Stimulated activated CD4-positive, alpha-beta T cell treated with anti-CD3 and anti-CD28 coated beads, Interleukin-4, amount 100 ng/mL, for 48 hours (primary cell): ENCODE data around the gene ATP4A.

Experiments used
- DNase-seq, 2 donors: peaks; one replicate each; pipeline ENCODE4 v3.0.0-alpha.2; 2020; ENCODE audit warnings: low read depth in 2 of 2

ATP4A gene

DNA sequence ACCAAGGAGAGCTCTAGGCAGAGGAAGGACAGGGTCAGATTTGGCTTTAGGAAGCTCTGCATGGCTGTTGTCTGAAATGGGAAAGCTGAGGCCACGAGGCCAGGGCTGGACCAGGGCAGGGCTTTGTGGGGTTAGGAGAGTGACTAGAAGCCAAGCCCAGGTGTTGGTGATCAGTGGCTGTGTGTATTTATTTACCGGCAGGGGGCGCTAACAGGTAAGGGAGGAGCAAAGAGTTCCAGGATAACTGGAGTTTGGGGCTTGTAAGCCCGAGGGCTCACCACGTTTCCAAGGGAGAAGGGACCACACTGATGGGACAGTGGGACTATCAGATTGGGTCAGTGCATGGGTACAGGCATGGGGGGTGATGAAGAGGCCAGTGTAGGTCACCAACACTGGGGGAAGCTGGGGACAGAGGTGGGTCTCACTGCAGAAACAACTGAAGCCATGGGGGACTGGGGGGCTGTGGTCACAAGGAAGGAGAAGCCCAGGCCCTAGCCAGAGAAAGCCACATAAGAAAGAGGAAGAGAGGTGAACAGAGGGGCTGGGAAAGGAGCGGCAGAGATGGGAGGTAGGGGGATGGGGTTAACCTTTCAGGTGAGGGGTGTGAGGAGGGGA lies 14.2 kb downstream of the ATP4A start:
- peak; percentile 29 to 45 for DNase-seq

DNA sequence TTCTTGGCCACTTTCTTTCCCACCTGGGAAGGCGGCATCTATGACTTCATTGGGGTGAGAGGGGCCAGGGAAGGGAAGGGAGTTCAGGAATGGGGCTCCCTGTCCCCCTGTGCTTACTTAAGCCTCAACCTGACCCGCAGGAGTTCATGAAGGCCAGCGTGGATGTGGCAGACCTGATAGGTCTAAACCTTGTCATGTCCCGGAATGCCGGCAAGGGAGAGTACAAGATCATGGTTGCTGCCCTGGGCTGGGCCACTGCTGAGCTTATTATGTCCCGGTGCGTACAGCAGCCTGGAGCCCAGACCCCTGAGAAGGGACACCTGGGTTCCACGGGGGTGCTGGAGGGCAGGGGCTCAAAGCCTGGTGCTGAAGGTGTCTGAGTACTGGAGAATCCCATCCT lies 16.9 kb downstream of the ATP4A start:
- DNase-seq, result no peak

DNA sequence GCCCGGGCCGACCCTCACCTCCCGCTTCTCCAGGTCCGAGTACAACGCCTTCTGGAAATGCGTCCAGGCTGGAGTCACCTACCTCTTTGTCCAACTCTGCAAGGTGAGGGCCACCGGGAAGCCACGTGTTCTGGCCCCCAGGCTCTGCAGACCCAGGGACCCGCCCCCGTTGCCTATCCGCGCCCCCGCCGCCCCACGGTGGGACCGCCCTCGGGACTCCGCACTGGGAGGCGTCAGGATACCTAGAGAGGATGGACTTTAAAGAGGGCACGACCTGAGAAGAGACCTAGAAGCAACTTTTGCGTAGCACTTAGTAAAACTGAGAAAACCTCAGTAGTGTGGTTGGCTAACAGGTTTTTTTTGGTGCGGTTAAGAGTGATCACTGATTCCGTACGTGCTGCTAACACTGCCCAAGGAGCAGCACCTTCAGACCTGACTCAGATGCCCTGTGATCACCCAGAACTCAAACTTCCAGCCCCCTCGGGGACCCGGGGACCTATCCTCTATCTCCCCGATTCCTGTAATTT lies 17.5 kb downstream of the ATP4A start:
- peak; percentile 52 to 65 for DNase-seq

DNA sequence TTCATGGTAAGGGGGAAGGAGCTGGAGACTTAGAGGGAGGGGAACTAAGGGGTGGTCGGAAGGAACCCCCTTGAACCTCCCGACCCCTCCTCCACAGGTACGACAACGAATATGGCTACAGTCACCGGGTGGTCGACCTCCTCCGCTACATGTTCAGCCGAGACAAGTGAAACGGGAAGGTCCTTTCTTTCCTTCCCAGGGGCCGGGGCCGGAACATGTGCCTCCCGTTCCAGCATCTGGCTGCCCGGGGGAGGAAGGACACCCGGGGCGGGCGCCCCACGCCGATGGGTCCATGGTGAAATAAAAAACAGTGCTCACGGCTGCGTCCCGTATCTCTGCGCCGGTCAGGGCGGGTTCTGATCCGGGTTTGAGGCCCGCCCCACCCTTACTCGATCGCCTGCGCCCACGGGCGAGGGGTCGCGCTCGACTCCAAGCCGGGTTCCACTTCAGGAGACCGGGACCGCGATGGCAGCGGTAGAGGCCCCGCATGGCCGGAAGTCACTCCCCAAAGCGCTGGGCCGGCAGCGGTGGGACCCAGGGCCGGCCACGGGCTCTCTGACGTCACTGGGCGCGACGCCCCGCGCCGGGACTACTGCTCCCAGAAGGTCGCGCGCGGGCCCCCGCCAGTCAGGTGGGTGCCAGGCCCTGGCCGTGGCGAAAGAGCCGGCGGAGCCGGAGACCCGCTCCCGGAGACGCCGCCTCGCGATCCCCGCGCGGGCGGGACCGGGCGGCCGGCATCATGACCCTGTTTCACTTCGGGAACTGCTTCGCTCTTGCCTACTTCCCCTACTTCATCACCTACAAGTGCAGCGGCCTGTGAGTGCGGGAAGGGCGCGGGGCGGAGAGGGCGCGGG lies 18.2 kb downstream of the ATP4A start, which contains the start of gene TMEM147:
Gene TMEM147 (plus strand): TSS at position 626 of the 854 bp plus-strand sequence. CDS start 114 bp downstream, at position 740.
- peak; percentile 81 to 85 for DNase-seq

DNA sequence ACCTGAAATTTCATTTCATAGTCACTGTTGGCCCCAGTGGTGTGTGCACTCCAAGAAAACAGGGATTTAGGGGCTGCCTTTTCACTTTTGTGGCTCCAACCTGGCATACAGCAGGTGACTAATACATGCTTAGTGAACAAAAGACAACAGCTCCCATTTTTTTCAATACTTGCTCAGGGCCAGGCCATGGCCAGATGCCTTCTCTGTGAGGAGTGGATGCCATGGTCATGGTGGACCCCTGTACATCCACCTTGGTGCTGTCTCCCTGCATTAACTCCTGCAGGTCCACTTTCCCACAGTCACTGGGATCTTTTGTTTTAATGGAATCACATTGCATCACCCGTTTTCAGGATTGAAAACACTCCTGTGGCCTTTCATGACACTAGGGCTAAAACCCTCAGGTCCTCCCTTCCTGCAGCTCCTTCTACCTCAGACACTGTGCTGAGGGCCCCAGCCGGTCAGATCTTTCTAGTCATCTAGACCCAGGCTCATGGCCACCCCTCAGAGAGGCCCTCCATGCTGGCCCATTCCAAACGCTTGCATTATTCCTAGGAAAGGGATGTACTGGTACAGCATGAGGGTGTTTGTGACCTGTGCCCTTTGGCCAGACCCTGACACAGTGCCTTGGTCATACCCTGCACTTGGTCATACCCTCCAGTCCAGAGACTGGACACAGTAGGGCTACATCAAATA lies 19.2 kb downstream of the ATP4A start:
- DNase-seq, result no peak

DNA sequence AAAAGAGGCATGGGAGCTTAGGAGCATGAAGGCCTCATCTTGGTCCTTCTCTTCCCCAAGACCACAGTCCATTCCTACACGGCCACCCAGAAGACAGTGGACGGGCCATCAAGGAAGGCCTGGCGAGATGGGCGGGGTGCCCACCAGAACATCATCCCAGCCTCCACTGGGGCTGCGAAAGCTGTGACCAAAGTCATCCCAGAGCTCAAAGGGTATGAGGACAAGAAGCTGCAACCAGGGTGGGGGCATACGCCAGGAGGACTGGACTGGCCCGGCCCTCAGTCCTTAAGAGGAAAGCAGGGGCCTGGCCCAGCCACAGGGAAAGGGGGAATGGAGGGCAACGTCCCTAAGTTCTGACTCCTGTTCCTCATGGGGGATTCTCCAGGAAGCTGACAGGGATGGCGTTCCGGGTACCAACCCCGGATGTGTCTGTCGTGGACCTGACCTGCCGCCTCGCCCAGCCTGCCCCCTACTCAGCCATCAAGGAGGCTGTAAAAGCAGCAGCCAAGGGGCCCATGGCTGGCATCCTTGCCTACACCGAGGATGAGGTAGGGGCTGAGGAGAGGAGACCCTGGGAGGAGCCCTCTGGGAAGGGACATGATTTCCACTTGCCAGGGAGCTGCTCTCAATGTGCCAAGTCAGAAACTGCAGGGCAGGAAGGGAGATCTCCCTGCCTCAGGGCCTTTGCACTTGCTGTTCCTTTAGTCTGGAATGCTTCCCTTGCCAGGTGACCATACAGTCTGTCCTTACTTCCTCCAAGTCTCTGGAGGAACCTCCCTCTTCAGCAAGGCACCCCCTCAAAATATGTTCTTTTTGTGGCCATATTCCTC lies 20.0 kb downstream of the ATP4A start:
- DNase-seq, result no peak

DNA sequence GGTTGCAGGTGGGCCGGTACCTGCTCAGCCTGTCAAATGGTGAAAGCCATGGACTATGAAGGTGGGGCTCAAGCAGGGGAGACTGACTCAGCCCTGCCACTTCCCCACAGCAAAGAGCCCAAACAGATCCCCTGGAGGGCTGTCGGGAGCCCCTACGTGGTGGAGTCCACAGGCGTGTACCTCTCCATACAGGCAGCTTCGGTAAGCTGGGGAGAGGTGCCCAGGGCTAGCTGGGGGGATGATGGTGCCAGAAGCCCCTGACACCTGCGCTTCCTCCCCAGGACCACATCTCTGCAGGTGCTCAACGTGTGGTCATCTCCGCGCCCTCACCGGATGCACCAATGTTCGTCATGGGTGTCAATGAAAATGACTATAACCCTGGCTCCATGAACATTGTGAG lies 21.2 kb downstream of the ATP4A start:
- no peak for DNase-seq

DNA sequence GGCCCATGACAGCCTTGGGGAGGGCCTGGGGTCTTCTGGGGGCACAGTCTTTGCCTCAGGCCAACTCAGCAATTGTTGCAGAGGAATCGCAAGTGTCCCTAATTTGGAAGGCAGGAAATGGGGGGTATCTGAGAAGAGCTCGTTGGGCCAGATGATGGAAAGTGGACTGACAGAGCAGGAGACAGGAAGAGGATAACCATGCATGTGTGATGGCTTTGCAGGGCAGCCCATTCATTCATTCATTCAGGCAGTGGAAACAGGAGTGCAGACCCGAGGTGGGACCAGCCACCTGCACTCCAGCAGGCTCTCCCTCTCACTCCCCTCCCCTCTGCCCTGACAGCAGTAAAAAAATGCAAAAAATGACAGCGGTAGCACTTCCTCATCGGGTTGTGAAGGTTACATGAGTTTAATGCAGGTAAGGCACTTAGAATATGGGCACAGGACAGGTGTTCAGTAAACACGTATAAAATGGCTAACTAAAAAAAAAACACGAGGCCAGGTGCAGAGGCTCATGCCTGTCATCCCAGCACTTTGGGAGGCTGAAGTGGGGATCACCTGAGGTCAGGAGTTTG lies 23.0 kb downstream of the ATP4A start:
- DNase-seq, result no peak

DNA sequence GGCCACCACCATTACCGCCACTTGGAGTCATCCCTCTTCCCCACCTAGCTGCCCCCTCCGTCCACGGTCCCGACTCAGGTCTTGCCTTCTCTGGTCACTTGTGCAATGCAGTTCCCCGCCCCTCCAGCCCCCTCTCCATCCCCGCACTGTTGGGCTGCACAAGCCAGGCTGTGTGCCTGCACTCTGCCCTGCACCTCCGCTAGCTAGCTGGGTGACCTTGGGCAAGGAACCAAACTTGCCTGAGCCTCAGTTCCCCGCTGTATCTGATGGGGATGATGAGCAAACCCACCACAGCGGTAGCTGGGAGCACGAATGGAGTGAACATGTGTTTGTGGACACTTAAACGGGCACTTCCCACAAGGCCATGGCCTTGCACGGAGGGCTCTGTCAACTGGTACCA lies 23.6 kb downstream of the ATP4A start:
- DNase-seq, result no peak

DNA sequence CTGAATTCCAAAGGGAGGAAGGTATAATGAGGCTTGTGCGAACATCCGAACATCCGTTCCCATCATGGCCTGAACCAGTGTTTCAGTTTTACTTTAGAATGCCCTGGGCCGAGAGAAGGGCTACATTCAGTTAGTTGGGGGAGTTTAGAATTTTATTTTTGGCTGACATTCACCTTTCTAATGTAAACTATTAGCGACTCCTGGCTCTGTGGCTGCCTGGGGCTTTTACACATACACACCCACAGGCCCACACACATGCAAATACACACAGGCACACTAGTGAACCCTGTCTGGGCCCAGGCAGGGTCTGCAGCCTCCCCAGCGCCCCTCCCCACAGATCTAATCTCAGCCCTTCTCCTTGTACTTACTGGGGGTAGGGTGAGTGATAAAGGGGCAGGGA lies 24.1 kb downstream of the ATP4A start:
- DNase-seq, result no peak

DNA sequence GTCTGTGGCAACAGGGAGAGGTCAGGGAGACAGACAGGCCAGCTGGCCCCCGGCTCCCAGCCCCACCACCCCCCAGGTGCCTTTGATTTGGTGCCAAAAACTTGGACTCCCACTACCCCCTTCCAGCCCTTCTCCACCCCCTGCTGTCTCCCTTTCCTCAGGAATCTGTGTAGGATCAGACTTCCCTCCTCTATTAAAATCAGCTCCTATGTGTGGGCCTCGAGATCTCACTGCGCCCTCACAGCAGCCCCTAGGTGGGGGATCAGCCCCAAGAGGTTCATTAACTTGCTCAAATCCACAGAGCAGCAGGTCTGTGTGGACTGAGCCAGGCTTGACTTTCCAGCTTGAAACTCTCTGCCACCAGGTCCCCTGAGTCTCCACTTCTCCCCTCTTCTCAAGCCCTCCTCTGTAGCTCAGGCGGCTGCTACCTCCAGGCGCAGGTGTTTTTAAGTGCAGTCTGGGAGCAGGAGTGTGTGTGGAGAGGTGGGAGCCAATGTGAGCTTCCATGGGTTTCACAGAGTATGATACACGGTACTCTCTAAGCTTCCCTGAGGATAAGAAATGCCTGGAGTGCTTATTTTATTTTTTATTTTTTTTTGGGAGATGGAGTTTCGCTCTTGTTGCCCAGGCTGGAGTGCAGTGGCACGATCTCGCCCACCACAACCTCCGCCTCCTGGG lies 28.5 kb downstream of the ATP4A start:
- DNase-seq, result no peak

DNA sequence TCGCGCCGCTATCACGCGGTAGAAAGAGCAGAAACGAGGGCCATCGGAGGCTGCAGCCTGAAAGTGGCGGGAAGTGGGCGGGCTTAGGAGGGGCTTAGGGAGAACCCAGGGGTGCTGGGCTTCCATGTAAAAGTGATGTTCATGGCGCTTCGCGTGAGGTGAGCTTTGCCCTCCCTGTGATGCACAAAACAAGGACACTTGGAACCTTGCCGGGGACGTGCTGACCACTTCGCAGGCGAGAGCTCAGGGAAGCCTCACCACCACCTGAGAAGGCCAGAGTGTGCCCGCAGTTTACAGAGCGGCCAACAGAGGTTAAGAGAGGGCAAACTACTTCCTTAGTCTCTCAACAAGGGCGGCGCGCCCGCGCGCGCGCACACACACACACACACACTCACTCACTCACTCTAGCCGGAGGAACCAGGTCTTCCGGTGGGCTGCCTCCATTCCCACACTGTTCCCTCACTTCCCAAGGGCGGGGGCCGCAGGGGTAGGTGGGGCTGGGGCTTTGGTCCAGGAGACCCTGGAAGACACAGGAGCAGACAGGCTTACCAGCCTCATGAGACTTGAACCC lies 29.6 kb downstream of the ATP4A start:
- no peak for DNase-seq

DNA sequence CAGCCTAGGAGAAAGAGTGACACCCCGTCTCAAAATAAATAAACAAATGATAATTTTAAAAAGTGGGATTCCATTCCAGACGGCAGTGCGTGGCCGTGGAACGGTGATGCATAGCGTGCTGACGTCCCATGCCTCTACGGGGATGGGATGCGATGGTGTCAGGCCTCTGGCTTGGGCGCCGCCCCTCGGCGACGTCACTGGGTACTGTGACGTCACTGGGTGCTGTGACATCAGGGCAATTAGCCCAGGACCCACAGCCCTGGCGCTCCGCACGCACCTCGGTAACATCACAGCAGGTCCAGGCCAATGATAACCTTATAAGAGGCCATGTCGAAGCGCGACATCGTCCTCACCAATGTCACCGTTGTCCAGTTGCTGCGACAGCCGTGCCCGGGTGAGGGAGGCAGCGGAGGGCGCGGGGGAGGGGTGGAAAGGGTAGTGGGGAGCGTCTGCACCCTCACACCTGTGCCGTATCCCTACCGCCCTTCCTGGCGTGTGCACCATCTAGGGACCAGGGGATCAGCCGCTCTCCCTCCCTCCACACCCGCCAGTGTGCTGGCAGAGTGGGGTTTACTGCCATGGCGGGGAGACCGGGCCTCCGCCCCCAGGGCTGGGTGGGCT lies 30.1 kb downstream of the ATP4A start, which contains the start of gene GAPDHS:
Gene GAPDHS (plus strand): TSS at position 256 of the 621 bp plus-strand sequence. CDS start 72 bp downstream, at position 328.
- no peak for DNase-seq

DNA sequence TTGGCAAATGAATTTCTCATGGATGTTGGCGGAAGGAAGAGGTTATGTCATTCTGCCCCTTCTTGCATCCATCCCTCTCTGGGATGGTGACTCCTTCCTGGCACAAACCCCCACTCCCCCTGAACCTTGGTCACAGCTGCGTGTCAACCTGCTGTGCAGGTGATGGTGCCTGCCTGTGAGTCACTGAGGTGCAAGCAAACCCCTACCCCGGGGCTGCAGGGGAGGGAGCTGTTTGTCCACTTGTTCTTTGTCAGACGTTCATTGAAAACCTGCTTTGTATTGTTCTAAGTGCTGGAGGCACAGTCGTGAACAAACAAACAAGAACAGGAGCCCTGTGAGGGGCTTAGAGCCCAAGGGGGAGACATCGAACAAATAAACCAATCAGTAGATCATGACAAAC lies 32.2 kb downstream of the ATP4A start:
- DNase-seq, result no peak

DNA sequence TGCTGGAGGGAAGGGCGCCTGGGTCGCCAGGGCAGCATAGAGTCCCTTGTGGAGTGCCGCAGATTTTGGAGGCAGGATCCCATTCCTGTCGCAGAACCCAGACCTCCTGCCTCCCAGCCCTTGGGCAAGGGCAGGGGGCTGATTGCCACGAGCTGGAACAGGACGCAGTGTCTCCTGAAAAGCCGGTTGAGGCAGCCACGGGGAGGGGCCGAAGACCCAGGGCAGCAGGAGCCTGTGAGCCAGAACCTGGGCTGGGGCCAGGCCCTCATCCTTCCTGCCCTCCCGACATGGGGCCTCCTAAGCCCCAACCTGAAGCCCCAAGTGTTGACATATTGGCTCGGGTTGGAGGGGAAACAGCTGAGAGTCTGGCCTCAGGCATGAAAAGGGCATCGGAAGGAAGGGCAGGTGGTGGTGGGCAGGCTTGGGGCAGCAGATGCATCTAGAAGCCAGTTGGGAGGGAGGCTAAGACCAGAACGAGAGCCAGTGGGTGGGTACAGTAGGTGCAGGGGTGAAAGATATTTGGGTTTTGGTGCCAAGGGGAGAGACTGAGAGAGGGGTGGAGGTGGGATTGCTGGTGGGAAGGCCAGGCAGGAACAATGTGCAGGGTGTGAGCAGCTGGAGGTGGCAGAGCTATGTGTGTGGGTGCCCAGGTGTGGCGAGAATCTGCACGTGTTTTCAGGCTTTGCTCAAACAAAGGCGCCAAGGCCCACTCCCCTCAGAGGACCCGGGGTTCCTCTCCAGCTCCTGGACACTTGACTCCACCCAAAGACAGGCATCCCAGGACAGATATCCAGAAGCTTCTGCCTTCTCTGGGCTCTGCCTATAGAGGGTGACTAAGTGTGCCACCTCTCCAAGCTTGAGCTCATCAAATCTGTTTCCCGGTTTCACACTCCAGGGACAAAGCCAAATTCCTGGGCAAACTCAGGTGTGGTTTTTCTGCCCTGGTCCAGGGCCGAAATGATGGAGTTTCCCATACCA lies 33.9 kb downstream of the ATP4A start:
- no peak for DNase-seq

DNA sequence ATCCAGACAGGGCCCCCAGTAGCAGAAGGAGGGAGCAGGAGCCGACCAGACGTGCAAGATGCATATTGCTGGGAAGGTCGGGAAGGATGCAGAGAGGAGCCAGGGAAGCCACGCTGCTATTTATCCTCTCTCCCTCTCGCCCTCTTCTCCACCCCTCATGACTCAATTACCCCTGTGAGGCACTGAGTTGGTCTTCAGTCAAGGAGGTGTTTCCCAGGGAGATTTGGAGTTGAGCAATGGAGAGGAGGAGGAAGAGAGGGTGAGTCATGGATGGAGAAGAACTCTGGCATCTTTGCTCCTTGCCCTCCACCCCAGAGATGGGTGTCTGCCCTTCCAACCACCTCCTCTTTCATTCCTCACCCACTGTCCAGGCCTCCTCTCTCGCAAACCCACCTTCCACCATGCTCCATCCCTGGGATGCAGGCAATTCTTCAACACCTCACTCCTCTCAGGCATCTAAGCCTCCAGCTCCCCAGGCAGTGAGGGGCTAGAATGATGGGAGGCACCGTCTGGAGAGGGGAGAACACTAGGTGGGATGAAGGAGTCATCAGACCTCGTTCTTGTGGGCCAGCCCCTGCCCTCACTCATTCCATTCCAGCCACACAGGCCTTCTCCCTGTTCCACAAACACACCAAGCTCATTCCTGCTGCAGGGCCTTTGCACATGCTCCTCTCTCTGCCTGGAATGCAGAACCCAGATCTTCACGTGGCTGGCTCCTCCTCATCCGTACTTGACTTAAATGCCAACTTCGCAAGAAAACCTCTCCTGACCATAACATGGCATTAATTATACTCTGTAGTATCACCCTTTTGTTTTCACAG lies 35.0 kb downstream of the ATP4A start, which contains the start of gene SBSN:
Gene SBSN (minus strand): TSS at position 94 of the 821 bp plus-strand sequence. CDS start 30 bp downstream, at position 64.
- DNase-seq, result no peak

DNA sequence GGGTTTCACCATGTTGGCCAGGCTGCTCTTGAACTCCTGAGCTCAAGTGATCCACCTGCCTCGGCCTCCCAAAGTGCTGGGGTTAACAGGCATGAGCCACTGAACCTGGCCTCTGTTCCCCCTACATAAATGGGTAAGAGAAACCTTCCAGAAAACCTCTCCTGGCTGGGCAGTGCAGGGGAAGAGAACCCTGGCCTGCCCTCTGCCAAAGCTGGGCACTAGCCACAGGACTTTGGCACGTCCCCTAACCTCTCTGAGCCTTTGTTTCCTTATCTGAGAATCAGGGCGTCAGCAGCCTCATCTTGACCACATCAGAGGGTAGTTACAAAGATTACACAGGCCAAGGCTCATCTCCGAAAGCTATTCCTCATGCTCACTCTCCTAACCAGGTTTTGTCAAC lies 37.6 kb downstream of the ATP4A start:
- no peak for DNase-seq
